Umbilical cord (tissue), 2 donors: Measurements from ENCODE around the gene ELAPOR1. TPM values are rescaled to one million over a fixed set of nuclear protein-coding genes. Genes with fewer than 3 reads are reported as not detected.

Source experiments
- DNase-seq: peaks from one replicate; pipeline ENCODE4 v3.0.0-alpha.2; 2015; ENCODE audit warnings: low spot score
- total RNA-seq: library from RNA; depleted of rRNA; stranded (reverse); fragments of >200 nt; gene quantifications from one replicate; pipeline ENCODE4 v1.2.3, GENCODE V29; 2014; ENCODE audit warnings: low replicate concordance; ENCODE audit not compliant: insufficient read depth

Gene ELAPOR1, protein sequence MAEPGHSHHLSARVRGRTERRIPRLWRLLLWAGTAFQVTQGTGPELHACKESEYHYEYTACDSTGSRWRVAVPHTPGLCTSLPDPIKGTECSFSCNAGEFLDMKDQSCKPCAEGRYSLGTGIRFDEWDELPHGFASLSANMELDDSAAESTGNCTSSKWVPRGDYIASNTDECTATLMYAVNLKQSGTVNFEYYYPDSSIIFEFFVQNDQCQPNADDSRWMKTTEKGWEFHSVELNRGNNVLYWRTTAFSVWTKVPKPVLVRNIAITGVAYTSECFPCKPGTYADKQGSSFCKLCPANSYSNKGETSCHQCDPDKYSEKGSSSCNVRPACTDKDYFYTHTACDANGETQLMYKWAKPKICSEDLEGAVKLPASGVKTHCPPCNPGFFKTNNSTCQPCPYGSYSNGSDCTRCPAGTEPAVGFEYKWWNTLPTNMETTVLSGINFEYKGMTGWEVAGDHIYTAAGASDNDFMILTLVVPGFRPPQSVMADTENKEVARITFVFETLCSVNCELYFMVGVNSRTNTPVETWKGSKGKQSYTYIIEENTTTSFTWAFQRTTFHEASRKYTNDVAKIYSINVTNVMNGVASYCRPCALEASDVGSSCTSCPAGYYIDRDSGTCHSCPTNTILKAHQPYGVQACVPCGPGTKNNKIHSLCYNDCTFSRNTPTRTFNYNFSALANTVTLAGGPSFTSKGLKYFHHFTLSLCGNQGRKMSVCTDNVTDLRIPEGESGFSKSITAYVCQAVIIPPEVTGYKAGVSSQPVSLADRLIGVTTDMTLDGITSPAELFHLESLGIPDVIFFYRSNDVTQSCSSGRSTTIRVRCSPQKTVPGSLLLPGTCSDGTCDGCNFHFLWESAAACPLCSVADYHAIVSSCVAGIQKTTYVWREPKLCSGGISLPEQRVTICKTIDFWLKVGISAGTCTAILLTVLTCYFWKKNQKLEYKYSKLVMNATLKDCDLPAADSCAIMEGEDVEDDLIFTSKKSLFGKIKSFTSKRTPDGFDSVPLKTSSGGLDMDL
- total RNA-seq = 1.9 TPM

DNA sequence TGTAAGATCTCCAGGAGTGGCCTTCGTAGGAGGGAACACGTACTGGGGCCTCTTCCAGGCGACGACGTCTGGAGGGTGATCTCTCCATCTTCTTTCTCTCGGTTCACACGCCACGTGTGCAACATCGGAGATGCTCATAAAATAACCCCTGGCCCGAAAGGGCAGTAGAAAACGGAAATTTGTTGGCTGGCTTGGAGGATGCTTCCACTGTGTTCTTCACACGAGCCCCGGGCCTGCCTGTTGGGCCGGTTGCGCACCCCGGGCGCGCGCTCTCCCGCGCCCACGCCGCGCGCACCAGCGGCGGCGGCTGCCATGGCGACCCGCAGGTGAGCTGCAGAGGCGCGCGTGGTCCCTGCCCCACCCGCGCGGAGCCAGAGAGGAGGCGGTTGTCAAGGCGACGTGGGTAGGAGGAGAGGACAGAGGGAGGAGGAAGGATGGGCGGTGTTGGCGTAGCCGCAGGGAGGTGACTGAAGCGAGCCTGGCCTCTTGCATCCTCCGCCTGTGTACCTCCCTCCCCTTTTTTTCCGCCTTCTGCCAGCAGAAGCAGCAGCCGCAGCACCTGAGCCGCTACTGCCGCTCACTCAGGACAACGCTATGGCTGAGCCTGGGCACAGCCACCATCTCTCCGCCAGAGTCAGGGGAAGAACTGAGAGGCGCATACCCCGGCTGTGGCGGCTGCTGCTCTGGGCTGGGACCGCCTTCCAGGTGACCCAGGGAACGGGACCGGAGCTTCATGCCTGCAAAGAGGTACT lies at the start of gene ELAPOR1:
TSS of gene ELAPOR1 (plus strand) at position 526 of the 752 bp plus-strand sequence. CDS start at position 595, 69 bp downstream.
- DNase-seq = peak; percentile 72

DNA sequence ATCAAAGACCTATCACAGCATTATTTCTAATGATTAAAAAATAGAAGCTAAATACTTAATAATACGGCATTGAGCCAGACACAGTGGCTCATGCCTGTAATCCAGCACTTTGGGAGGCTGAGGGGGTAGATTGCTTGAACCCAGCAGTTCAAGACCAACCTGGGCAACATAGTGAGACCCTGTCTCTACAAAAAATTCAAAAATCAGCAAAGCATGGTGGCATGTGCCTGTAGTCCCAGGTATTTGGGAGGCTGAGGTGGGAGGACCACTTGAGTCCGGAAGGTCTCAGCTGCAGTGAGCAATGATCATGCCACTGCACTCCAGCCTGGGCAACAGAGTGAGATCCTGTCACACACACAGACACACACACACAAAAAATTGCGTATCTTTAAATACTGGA lies 48.8 kb upstream of the ELAPOR1 start:
- DNase-seq = no peak

- DNase-seq = no peak
Measured at GRCh38 chr1:109067883-109068282, 46.0 kb upstream of the ELAPOR1 start.

- no peak for DNase-seq
Measured at GRCh38 chr1:109069294-109069693, 44.6 kb upstream of the ELAPOR1 start.

GRCh38 chr1:109075531-109076490 lies 38.1 kb upstream of the ELAPOR1 start, which contains the start of gene TAF13:
TAF13 (minus strand) TSS chr1:109076003; CDS start chr1:109075947, 56 bp downstream.
- peak; percentile 98 for DNase-seq

- no peak for DNase-seq
Measured at GRCh38 chr1:109078317-109078716, 35.6 kb upstream of the ELAPOR1 start.

- DNase-seq = no peak
Measured at GRCh38 chr1:109079240-109079622, 34.7 kb upstream of the ELAPOR1 start.

GRCh38 chr1:109080441-109081082 lies 33.4 kb upstream of the ELAPOR1 start:
- no peak for DNase-seq

GRCh38 chr1:109083501-109083900 lies 30.4 kb upstream of the ELAPOR1 start:
- DNase-seq = no peak

- no peak for DNase-seq
Measured at GRCh38 chr1:109083923-109084322, 30.0 kb upstream of the ELAPOR1 start.

DNA sequence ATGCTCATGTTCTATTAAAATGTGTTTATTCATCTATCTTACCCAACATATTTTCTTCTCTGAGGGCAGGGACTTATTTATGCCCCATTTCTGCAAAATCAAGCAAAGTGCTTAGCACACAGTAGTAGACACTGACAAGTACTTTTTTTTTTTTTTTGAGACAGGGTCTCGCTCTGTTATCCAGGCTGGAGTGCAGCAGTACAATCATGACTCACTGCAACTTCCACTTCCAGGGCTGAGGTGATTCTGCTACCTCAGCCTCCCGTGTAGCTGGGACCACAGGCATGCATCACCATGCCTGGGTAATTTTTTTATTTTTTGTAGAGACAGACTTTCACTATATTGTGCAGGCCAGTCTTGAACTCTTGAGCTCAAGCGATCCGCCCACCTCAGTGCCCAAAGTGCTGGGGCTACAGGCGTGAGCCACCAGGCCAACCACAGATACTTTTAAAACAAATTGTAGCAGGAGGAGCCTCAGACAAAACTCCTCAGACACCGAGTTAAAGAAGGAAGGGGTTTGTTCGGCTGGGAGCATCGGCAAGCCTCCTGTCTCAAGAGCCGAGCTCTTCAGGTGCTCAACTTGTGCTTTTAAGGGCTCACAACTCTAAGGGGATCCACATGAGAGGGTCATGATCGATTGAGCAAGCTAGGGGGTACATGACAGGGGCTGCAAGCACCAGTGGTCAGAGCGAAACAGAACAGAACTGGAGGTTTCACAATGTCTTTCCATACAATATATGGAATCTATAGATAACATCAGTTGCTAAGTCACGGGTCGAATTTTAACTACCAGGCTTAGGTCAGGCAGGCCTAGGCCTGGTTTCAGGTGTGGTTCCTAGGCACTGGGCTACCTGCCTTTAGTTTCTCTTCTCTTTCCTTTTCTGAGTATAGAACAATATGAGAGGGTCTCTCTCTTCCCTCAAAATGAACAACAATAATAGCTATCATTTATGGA lies 29.1 kb upstream of the ELAPOR1 start:
- DNase-seq = no peak

- peak; percentile 54 for DNase-seq
Measured at GRCh38 chr1:109089242-109090015, 24.5 kb upstream of the ELAPOR1 start.

GRCh38 chr1:109090196-109091077 lies 23.5 kb upstream of the ELAPOR1 start, which contains the start of gene TMEM167B:
TMEM167B (plus strand) TSS chr1:109090764; CDS start chr1:109090873, 109 bp downstream.
- DNase-seq = peak; percentile 98

DNA sequence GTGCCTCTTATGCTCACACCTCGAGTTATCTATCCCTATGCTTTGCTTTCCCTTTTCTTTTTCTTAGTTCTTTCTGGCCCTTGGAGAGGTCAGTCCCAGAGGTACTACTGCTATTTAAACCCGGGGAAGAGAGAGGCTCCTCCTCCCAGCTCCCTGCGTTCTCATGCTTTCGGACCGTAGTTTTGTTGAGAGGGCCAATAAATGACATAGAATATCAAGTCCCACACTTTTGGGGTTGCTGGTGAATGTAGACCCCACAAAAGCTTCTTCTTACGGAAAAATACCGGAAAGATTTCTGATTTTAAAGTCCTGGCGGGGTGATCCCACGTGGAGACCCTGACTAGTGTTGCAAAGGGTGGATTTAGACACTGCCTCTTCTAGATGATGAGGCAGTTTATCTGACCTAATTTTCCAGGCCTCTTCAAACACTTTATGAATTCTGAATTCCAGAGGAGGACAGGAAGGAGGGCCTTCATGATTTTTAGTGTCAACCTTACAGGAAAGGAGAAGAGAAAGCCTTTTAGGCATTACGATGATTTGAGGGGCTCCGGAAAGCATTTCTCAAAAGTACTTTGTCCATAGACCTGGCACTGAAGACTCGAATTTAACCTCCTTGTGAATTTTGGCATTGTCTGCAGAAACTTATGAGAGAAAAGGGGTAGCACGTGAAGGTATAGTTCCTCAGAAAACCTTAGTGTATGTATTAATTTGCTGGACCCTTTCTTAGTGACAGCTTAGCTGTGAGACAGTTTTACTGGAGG lies 22.7 kb upstream of the ELAPOR1 start:
- DNase-seq = no peak

- no peak for DNase-seq
Measured at GRCh38 chr1:109091839-109092193, 22.1 kb upstream of the ELAPOR1 start.

GRCh38 chr1:109094377-109094803 lies 19.5 kb upstream of the ELAPOR1 start:
- no peak for DNase-seq
